IMR-90 (cell line): ENCODE data around the gene IQGAP2. TPM values are rescaled to one million over a fixed set of nuclear protein-coding genes. Genes with fewer than 3 reads are reported as not detected.

ENCODE experiments used
- ATAC-seq: fragments of 200-7000 bp; cut with Tn5 transposase; 2 replicates; pipeline ENCODE4 v1.9.1; 2020; ENCODE audit warnings: low read depth, mild to moderate bottlenecking, moderate library complexity
- BruUV-seq: library from RNA; stranded (reverse); fragments of 400-500 nt; replicated peaks from 2 replicates; lab custom pipeline; 2021; lab: Mats Ljungman, UMichigan
- CTCF ChIA-PET: fragments of 300-600 bp; formaldehyde crosslinking; extraction: SDS; loops from one replicate; lab custom pipeline; 2021; ENCODE audit warnings: antibody characterized with exemption; lab: Yijun Ruan, JAX
- POLR2A ChIA-PET: fragments of 300-600 bp; sonication (Branson Sonifier 250); formaldehyde crosslinking; loops from one replicate; lab custom pipeline; 2022; ENCODE audit warnings: antibody characterized with exemption; ENCODE audit not compliant: unreplicated experiment; lab: Charles Lee
- DNase-seq: peaks from one replicate; pipeline ENCODE4 v3.0.0; 2013
- H2AFZ ChIP-seq: replicated peaks from 2 replicates; pipeline ENCODE3; 2013; ENCODE audit warnings: low read length, mild to moderate bottlenecking; ENCODE audit not compliant: poor library complexity
- H2AK5ac ChIP-seq: 2 replicates; pipeline ENCODE4 v1.6.1; 2013; ENCODE audit warnings: low read depth, low read length, inconsistent platforms
- H2AK9ac ChIP-seq: replicated peaks from 2 replicates; pipeline ENCODE3; 2013; ENCODE audit warnings: mild to moderate bottlenecking, low read depth, low read length, moderate library complexity; ENCODE audit not compliant: poor library complexity
- H2BK120ac ChIP-seq: 2 replicates; pipeline ENCODE4 v1.6.1; 2013; ENCODE audit warnings: low read depth, low read length, inconsistent platforms
- H2BK15ac ChIP-seq: 3 replicates; pipeline ENCODE4 v1.6.1; 2013; ENCODE audit warnings: low read depth, low read length, inconsistent platforms
- H2BK20ac ChIP-seq: 2 replicates; pipeline ENCODE4 v1.6.1; 2013; ENCODE audit warnings: low read depth, mild to moderate bottlenecking, inconsistent platforms, low read length, moderate library complexity
- H2BK5ac ChIP-seq: 2 replicates; pipeline ENCODE4 v1.6.1; 2013; ENCODE audit warnings: mild to moderate bottlenecking, low read depth, low read length, inconsistent platforms; ENCODE audit not compliant: poor library complexity, severe bottlenecking
- H3K14ac ChIP-seq: replicated peaks from 2 replicates; pipeline ENCODE4 v1.6.1; 2013; ENCODE audit warnings: low read depth, low read length, inconsistent platforms
- H3K18ac ChIP-seq: 2 replicates; pipeline ENCODE4 v1.6.1; 2013; ENCODE audit warnings: low read depth, low read length, control low read depth
- H3K23ac ChIP-seq: 2 replicates; pipeline ENCODE4 v1.6.1; 2013; ENCODE audit warnings: low read depth, low read length, inconsistent platforms
- H3K27ac ChIP-seq: 2 replicates; pipeline ENCODE4 v1.5.1; 2013; ENCODE audit warnings: mild to moderate bottlenecking, control low read depth, low read length; ENCODE audit not compliant: insufficient read depth
- H3K27me3 ChIP-seq: 2 replicates; pipeline ENCODE4 v1.6.1; 2013; ENCODE audit warnings: low read length; ENCODE audit not compliant: control insufficient read depth, insufficient read depth
- H3K36me3 ChIP-seq: 2 replicates; pipeline ENCODE4 v1.6.1; 2013; ENCODE audit warnings: low read length, mixed read lengths; ENCODE audit not compliant: control insufficient read depth, insufficient read depth
- H3K4ac ChIP-seq: 2 replicates; pipeline ENCODE4 v1.6.1; 2013; ENCODE audit warnings: low read depth, low read length, inconsistent platforms
- H3K4me1 ChIP-seq: 2 replicates; pipeline ENCODE4 v1.6.1; 2013; ENCODE audit warnings: low read length, mixed read lengths; ENCODE audit not compliant: control insufficient read depth, insufficient read depth
- H3K4me2 ChIP-seq: 2 replicates; pipeline ENCODE4 v1.6.1; 2013; ENCODE audit warnings: low read depth, mild to moderate bottlenecking, control low read depth, low read length, moderate library complexity
- H3K4me3 ChIP-seq: 2 replicates; pipeline ENCODE4 v1.5.1; 2013; ENCODE audit warnings: low read depth, mild to moderate bottlenecking, control low read depth, low read length, moderate library complexity; ENCODE audit not compliant: insufficient read depth
- H3K56ac ChIP-seq: 2 replicates; pipeline ENCODE4 v1.6.1; 2013; ENCODE audit warnings: low read length, inconsistent platforms; ENCODE audit not compliant: insufficient read depth; ENCODE audit errors: extremely low read depth
- H3K79me1 ChIP-seq, 2 experiments: 2 replicates each; pipeline ENCODE4 v1.6.1; 2013; ENCODE audit warnings: low read length in 2 of 2, inconsistent platforms in 1 of 2, low read depth in 1 of 2
- H3K9ac ChIP-seq: 2 replicates; pipeline ENCODE4 v1.6.1; 2013; ENCODE audit warnings: low read depth, low read length, control low read depth
- H3K9me1 ChIP-seq: 2 replicates; pipeline ENCODE4 v1.6.1; 2013; ENCODE audit warnings: low read length, inconsistent platforms; ENCODE audit not compliant: insufficient read depth
- H3K9me3 ChIP-seq: 2 replicates; pipeline ENCODE4 v1.6.1; 2013; ENCODE audit warnings: low read length; ENCODE audit not compliant: control insufficient read depth, insufficient read depth
- H4K20me1 ChIP-seq: 2 replicates; pipeline ENCODE4 v1.6.1; 2013; ENCODE audit warnings: low read length, inconsistent platforms; ENCODE audit not compliant: insufficient read depth
- H4K5ac ChIP-seq: 2 replicates; pipeline ENCODE4 v1.6.1; 2013; ENCODE audit warnings: mild to moderate bottlenecking, low read depth, low read length, control low read depth
- H4K8ac ChIP-seq, 2 experiments: 2 replicates each; pipeline ENCODE4 v1.6.1; 2013; ENCODE audit warnings: low read depth in 2 of 2, low read length in 2 of 2, control low read depth in 1 of 2, inconsistent platforms in 1 of 2
- H4K91ac ChIP-seq: 2 replicates; pipeline ENCODE4 v1.6.1; 2013; ENCODE audit warnings: low read depth, low read length, inconsistent platforms; ENCODE audit not compliant: insufficient read depth
- BHLHE40 ChIP-seq: fragments of 150-350 bp; IDR thresholded peaks from 2 replicates; pipeline ENCODE4 v1.6.1; 2016; ENCODE audit warnings: mild to moderate bottlenecking, low read depth, low read length
- CHD1 ChIP-seq: IDR thresholded peaks from 2 replicates; pipeline ENCODE4 v1.6.1; 2012; ENCODE audit warnings: low read depth, low read length, improper control_type of control experiment
- FOS ChIP-seq: fragments of 150-350 bp; IDR thresholded peaks from 2 replicates; pipeline ENCODE4 v1.6.1; 2016; ENCODE audit warnings: low read depth, low read length
- MAFK ChIP-seq: IDR thresholded peaks from 2 replicates; pipeline ENCODE4 v1.6.1; 2012; ENCODE audit warnings: low read depth, low read length, improper control_type of control experiment
- MAZ ChIP-seq: IDR thresholded peaks from 2 replicates; pipeline ENCODE4 v1.6.1; 2012; ENCODE audit warnings: low read depth, mild to moderate bottlenecking, low read length, improper control_type of control experiment, moderate library complexity, borderline replicate concordance
- MXI1 ChIP-seq: IDR thresholded peaks from 2 replicates; pipeline ENCODE4 v1.6.1; 2012; ENCODE audit warnings: low read depth, mild to moderate bottlenecking, low read length, moderate library complexity, borderline replicate concordance
- NFE2L2 ChIP-seq: fragments of 150-350 bp; IDR thresholded peaks from 2 replicates; pipeline ENCODE4 v1.6.1; 2016; ENCODE audit warnings: low read depth, mild to moderate bottlenecking, low read length
- POLR2A ChIP-seq: IDR thresholded peaks from 2 replicates; pipeline ENCODE4 v1.6.1; 2012; ENCODE audit warnings: mild to moderate bottlenecking, low read depth, low read length
- RAD21 ChIP-seq: IDR thresholded peaks from 2 replicates; pipeline ENCODE4 v1.6.1; 2012; ENCODE audit warnings: low read length, improper control_type of control experiment
- RCOR1 ChIP-seq: IDR thresholded peaks from 2 replicates; pipeline ENCODE4 v1.6.1; 2012; ENCODE audit warnings: mild to moderate bottlenecking, low read length, improper control_type of control experiment; ENCODE audit not compliant: insufficient replicate concordance
- RFX5 ChIP-seq: IDR thresholded peaks from 2 replicates; pipeline ENCODE4 v1.8.0; 2012; ENCODE audit warnings: low read depth, mild to moderate bottlenecking, low read length, moderate library complexity
- SMC3 ChIP-seq: fragments of 150-350 bp; IDR thresholded peaks from 2 replicates; pipeline ENCODE4 v1.6.1; 2016; ENCODE audit warnings: low read depth, mild to moderate bottlenecking, antibody characterized with exemption, low read length, moderate library complexity
- WGBS, 2 experiments: methylation state at CpG; one replicate each; pipeline versions ENCODE4 v1.1.5 to v1.1.7; 2013; ENCODE audit warnings: missing lambda C conversion rate in 2 of 2; ENCODE audit not compliant: insufficient read length in 1 of 2; ENCODE audit errors: extremely low coverage in 2 of 2; 5-methylcytosine and 5-hydroxymethylcytosine counted together
- dilution Hi-C: fragments of 300-500 bp; cut with HindIII; formaldehyde crosslinking; loops from one replicate; pipeline ENCODE4 v1.14.3; 2018; ENCODE audit warnings: low sequenced_read_pairs; ENCODE audit not compliant: unreplicated experiment
- in situ Hi-C: fragments of 300-500 bp; cut with MboI; formaldehyde crosslinking; loops from 3 replicates; pipeline ENCODE4 v1.14.3; 2019; ENCODE audit warnings: low sequenced_read_pairs, inconsistent platforms, mixed read lengths
- intact Hi-C: fragments of 100-400 bp; cut with micrococcal nuclease; formaldehyde crosslinking; loops from 2 replicates; pipeline ENCODE4 v1.10.0; 2022
- polyA plus RNA-seq, 3 experiments: library from polyadenylated mRNA; depleted of rRNA; stranded (reverse); fragments of >200 nt; gene quantifications; 2 replicates each; pipeline ENCODE4 v1.2.3, GENCODE V29; 2012; ENCODE audit warnings: low replicate concordance in 1 of 3
- total RNA-seq: library from RNA; depleted of rRNA; stranded (reverse); fragments of >200 nt; gene quantifications from 2 replicates; pipeline ENCODE4 v1.2.3, GENCODE V29; 2012
- TF ChIP-seq, protein P1 (sequence below): fragments of 150-350 bp; IDR thresholded peaks from 2 replicates; pipeline ENCODE4 v1.6.1; 2016; ENCODE audit warnings: low read depth, mild to moderate bottlenecking, low read length, moderate library complexity, borderline replicate concordance
- TF ChIP-seq, protein P2 (sequence below): fragments of 150-350 bp; IDR thresholded peaks from 2 replicates; pipeline ENCODE4 v1.6.1; 2017; ENCODE audit warnings: mild to moderate bottlenecking, antibody characterized with exemption, low read length, low read depth
- TF ChIP-seq, protein P3 (sequence below): conservative IDR thresholded peaks from 2 replicates; pipeline ENCODE4 v1.5.1; 2012; ENCODE audit warnings: mild to moderate bottlenecking, low read depth, low read length, improper control_type of control experiment

IQGAP2 gene
- total and polyA plus RNA-seq, 2 of the 4 experiments (the other 2 are of a cell fraction), result 0.21 to 0.36 TPM

DNA sequence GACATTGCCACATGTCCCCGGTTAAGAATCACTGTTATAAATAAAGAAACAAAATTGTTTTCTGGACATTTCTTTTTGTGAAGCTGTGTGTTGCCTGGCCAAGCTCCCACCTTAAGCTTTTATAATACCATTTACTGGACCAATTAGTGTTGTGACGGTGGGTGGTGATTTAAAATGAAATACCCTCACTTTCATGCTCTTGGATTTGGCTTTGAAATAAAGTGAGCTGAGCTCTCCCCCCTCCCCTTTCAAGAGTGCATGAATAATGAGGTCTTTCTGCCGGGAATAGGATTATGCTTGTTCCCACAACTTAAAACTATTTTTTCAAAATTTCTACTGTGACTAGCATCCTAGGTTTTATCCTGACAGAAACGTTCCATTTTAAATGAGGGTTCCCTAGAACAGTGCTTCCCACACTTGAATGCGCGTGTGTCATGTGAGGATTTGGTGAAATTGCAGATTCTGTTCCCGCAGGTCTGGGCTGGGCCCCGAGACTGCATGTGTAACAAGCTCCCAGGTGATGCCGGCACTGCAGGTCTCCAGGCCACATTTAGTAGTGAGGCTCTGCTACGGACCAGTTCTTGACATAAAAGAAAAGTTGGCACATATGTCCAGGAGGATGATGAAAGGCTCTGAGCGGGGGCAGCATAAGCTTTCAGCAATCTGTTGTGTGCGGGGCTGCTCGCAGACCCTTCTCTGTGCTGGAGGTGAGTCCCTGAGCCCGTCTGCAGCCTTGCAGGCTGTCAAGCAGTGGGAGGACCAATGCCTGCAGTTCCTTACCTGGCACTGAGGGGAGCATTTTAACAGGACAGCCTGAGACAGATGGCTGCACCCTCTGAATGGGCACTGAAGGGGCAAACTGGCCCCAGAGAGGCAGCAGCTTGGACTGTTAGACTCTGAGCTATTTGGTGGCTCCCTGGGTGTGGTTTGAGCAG, 24.4 kb downstream of the IQGAP2 start:
- H2BK20ac ChIP-seq, result no peak overlapping the region
- no peak overlapping the region for H3K4me2 ChIP-seq
- in situ Hi-C loops, result no loop called here
- H3K9ac ChIP-seq, result no peak overlapping the region
- H4K91ac ChIP-seq, result no peak overlapping the region
- H3K27me3 ChIP-seq, result peaks cover 13% of the 10 kb centered on the region; the same call in 1 of the 2 replicates
- H4K20me1 ChIP-seq, result no peaks in the 10 kb centered on the region
- no peak overlapping the region for H2AK9ac ChIP-seq
- intact Hi-C loops, result no loop called here
- no peak overlapping the region for H2AK5ac ChIP-seq
- H3K79me1 ChIP-seq, result no peaks in the 10 kb centered on the region
- H2BK5ac ChIP-seq, result no peak overlapping the region
- H3K4me1 ChIP-seq, result no peaks in the 10 kb centered on the region
- ATAC-seq (no peak), DNase-seq (no peak)
- CTCF ChIA-PET, result no interaction called here
- H3K4me3 ChIP-seq, result no peak overlapping the region
- dilution Hi-C loops, result no loop called here
- H3K27ac ChIP-seq, result no peak overlapping the region
- H4K8ac ChIP-seq, result no peak overlapping the region
- no peaks in the 10 kb centered on the region for H3K9me3 ChIP-seq
- H3K14ac ChIP-seq, result no peak overlapping the region
- H2BK15ac ChIP-seq, result no peak overlapping the region
- no peak overlapping the region for H3K4ac ChIP-seq
- H2AFZ ChIP-seq, result no peak overlapping the region
- no peak overlapping the region for H4K5ac ChIP-seq
- H2BK120ac ChIP-seq, result no peak overlapping the region
- no peak overlapping the region for H3K18ac ChIP-seq
- POLR2A ChIA-PET, result no interaction called here
- H3K36me3 ChIP-seq, result no peaks in the 10 kb centered on the region
- no peaks in the 10 kb centered on the region for H3K9me1 ChIP-seq
- H3K56ac ChIP-seq, result no peak overlapping the region
- 78% methylated on average over 10 of the region's 14 CpGs; no CpG with 5 or more reads in 1 of the 2 experiments for WGBS, 2 experiments
- BruUV-seq, result no TSS peak
- H3K23ac ChIP-seq, result no peak overlapping the region
- no peak for TF ChIP-seq RAD21
- TF ChIP-seq CHD1, result no peak
- TF ChIP-seq MXI1, result no peak
- no peak for TF ChIP-seq BHLHE40
- no peak for TF ChIP-seq FOS
- no peak for TF ChIP-seq POLR2A
- TF ChIP-seq, protein P1, sequence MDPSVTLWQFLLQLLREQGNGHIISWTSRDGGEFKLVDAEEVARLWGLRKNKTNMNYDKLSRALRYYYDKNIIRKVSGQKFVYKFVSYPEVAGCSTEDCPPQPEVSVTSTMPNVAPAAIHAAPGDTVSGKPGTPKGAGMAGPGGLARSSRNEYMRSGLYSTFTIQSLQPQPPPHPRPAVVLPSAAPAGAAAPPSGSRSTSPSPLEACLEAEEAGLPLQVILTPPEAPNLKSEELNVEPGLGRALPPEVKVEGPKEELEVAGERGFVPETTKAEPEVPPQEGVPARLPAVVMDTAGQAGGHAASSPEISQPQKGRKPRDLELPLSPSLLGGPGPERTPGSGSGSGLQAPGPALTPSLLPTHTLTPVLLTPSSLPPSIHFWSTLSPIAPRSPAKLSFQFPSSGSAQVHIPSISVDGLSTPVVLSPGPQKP, result no peak
- TF ChIP-seq, protein P2, sequence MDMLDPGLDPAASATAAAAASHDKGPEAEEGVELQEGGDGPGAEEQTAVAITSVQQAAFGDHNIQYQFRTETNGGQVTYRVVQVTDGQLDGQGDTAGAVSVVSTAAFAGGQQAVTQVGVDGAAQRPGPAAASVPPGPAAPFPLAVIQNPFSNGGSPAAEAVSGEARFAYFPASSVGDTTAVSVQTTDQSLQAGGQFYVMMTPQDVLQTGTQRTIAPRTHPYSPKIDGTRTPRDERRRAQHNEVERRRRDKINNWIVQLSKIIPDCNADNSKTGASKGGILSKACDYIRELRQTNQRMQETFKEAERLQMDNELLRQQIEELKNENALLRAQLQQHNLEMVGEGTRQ, result no peak
- no peak for TF ChIP-seq MAZ
- no peak for TF ChIP-seq RCOR1
- no peak for TF ChIP-seq MAFK
- no peak for TF ChIP-seq RFX5
- TF ChIP-seq, protein P3, sequence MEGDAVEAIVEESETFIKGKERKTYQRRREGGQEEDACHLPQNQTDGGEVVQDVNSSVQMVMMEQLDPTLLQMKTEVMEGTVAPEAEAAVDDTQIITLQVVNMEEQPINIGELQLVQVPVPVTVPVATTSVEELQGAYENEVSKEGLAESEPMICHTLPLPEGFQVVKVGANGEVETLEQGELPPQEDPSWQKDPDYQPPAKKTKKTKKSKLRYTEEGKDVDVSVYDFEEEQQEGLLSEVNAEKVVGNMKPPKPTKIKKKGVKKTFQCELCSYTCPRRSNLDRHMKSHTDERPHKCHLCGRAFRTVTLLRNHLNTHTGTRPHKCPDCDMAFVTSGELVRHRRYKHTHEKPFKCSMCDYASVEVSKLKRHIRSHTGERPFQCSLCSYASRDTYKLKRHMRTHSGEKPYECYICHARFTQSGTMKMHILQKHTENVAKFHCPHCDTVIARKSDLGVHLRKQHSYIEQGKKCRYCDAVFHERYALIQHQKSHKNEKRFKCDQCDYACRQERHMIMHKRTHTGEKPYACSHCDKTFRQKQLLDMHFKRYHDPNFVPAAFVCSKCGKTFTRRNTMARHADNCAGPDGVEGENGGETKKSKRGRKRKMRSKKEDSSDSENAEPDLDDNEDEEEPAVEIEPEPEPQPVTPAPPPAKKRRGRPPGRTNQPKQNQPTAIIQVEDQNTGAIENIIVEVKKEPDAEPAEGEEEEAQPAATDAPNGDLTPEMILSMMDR, result no peak
- no peak for TF ChIP-seq NFE2L2
- no peak for TF ChIP-seq SMC3
